Lung (tissue), 12 donors: ENCODE results near the gene DIS3L2. TPM values are rescaled to one million over a fixed set of nuclear protein-coding genes. Genes with fewer than 3 reads are reported as not detected.

ENCODE experiments used
- ATAC-seq: fragments of 200-7000 bp; cut with Tn5 transposase; one replicate; pipeline ENCODE4 v1.9.1; 2020; ENCODE audit warnings: moderate number of reproducible peaks; ENCODE audit not compliant: insufficient read depth, low FRiP score
- DNase-seq, 3 donors: peaks; one replicate each; pipeline ENCODE4 v3.0.0-alpha.2; 2013 to 2017
- H3K27ac ChIP-seq, 2 donors: one replicate each; pipeline ENCODE4 v1.5.1; 2013; ENCODE audit warnings: mild to moderate bottlenecking in 2 of 2, moderate library complexity in 2 of 2, control low read depth in 1 of 2, inconsistent platforms in 1 of 2, low read depth in 1 of 2, low read length in 1 of 2
- H3K27me3 ChIP-seq, 3 donors: one replicate each; pipeline ENCODE4 v1.5.1; 2013; ENCODE audit warnings: low read length in 2 of 3; ENCODE audit not compliant: control insufficient read depth in 3 of 3, insufficient read depth in 3 of 3
- H3K36me3 ChIP-seq, 4 donors: one replicate each; pipeline ENCODE4 v1.5.1; 2013; ENCODE audit warnings: low read length in 4 of 4, mild to moderate bottlenecking in 1 of 4, moderate library complexity in 1 of 4; ENCODE audit not compliant: control insufficient read depth in 4 of 4, insufficient read depth in 4 of 4
- H3K4me1 ChIP-seq, 5 donors: one replicate each; pipeline ENCODE4 v1.5.1; 2013; ENCODE audit warnings: low read length in 5 of 5, mild to moderate bottlenecking in 2 of 5, moderate library complexity in 1 of 5; ENCODE audit not compliant: control insufficient read depth in 5 of 5, insufficient read depth in 5 of 5
- H3K4me3 ChIP-seq: one replicate; pipeline ENCODE4 v1.5.1; 2013; ENCODE audit warnings: mild to moderate bottlenecking, control low read depth, moderate library complexity
- H3K9ac ChIP-seq, 2 donors: one replicate each; pipeline ENCODE4 v1.5.1; 2013; ENCODE audit warnings: low read length in 2 of 2, control low read depth in 1 of 2; ENCODE audit not compliant: insufficient read depth in 1 of 2
- H3K9me3 ChIP-seq, 4 donors: one replicate each; pipeline ENCODE4 v1.5.1; 2013; ENCODE audit warnings: low read length in 3 of 4, mild to moderate bottlenecking in 1 of 4, moderate library complexity in 1 of 4; ENCODE audit not compliant: control insufficient read depth in 4 of 4, insufficient read depth in 3 of 4
- CTCF ChIP-seq: IDR thresholded peaks from 2 replicates; pipeline ENCODE4 v1.5.1; 2012; ENCODE audit warnings: mild to moderate bottlenecking; ENCODE audit errors: control extremely low read depth, extremely low read depth
- WGBS, 2 donors: extraction: QIAGEN DNeasy Blood & Tissue Kit; methylation state at CpG; one replicate each; pipeline ENCODE4 v1.1.7; 2013; 5-methylcytosine and 5-hydroxymethylcytosine counted together
- polyA plus RNA-seq, 2 donors: library from polyadenylated mRNA; stranded (reverse); fragments of 200-250 nt; gene quantifications; one replicate each; pipeline ENCODE4 v1.2.1, GENCODE V29; 2013
- total RNA-seq, 2 donors: library from RNA; depleted of rRNA in 1 of 2; stranded (reverse); fragments of >200 nt in 1 of 2; gene quantifications; one replicate each; pipeline ENCODE4 v1.2.1, GENCODE V29; 2014 to 2021
- donor health status: control.
- donor health status: control.
- donor health status: Bipolar disorder and iron deficiency.
- donor health status: healthy.
- donor health status: DM: yes; HTN: yes; CAD: no.

DIS3L2 gene
- total and polyA plus RNA-seq, 4 donors, result 12.7 to 41.0 (median 31.1) TPM

GRCh38 chr2:232076272-232076671 is 114.8 kb downstream of the DIS3L2 start:
- 97 to 100% methylated on average over 1 of the region's 1 CpG for WGBS, 2 donors
- no peak overlapping the region for H3K9ac ChIP-seq
- no peaks in the 10 kb centered on the region for H3K27me3 ChIP-seq
- DNase-seq (no peak), ATAC-seq (no peak)
- TF ChIP-seq CTCF, result no peak
- H3K27ac ChIP-seq, result no peak overlapping the region
- H3K36me3 ChIP-seq, result no peaks in the 10 kb centered on the region
- peaks cover 0 to 4% (median 0%) of the 10 kb centered on the region in 5 donors for H3K4me1 ChIP-seq
- no peak overlapping the region for H3K4me3 ChIP-seq
- H3K9me3 ChIP-seq, result no peaks in the 10 kb centered on the region

GRCh38 chr2:232076736-232077135 is 115.2 kb downstream of the DIS3L2 start:
- no peaks in the 10 kb centered on the region for H3K9me3 ChIP-seq

GRCh38 chr2:232085164-232085563 is 123.7 kb downstream of the DIS3L2 start:
- peaks cover 0 to 4% (median 0%) of the 10 kb centered on the region in 4 donors for H3K9me3 ChIP-seq
- 57 to 71% methylated on average over 5 of the region's 5 CpGs for WGBS, 2 donors
- no peak overlapping the region for H3K4me3 ChIP-seq
- H3K9ac ChIP-seq, result no peak overlapping the region
- no peaks in the 10 kb centered on the region for H3K27me3 ChIP-seq
- no peak for ATAC-seq
- TF ChIP-seq CTCF, result no peak
- H3K27ac ChIP-seq, result no peak overlapping the region
- DNase-seq, result no peak
- H3K36me3 ChIP-seq, result peaks cover 0 to 12% (median 4%) of the 10 kb centered on the region in 4 donors
- peaks cover 0 to 9% (median 2%) of the 10 kb centered on the region in 5 donors for H3K4me1 ChIP-seq

More at GRCh38 chr2:232076736-232077135, 115.2 kb downstream of the DIS3L2 start:
- Histone ChIP-seq H3K27ac (no peak overlapping the region), H3K9ac (no peak overlapping the region), H3K27me3 (no peaks in the 10 kb centered on the region), H3K4me3 (no peak overlapping the region), H3K36me3 (no peaks in the 10 kb centered on the region), H3K4me1 (peaks cover 0 to 4% (median 0%) of the 10 kb centered on the region in 5 donors)
- 95% methylated on average over 3 of the region's 3 CpGs for whole genome bisulfite sequencing, 2 donors
- no peak for TF ChIP-seq CTCF
- DNase-seq (no peak), ATAC-seq (no peak)
